SU-DHL-6 (cell line): ENCODE data around the gene IGFBP6.

Experiments used
- H2AFZ ChIP-seq: fragments of 200-600 bp; sonication (generic); 2 replicates; pipeline ENCODE4 v1.6.1; 2014; ENCODE audit warnings: low read depth, mild to moderate bottlenecking, moderate library complexity, mixed read lengths, antibody characterized with exemption, low read length; ENCODE audit not compliant: severe bottlenecking
- H3F3A ChIP-seq: fragments of 200-600 bp; shearing (Covaris generic); 2 replicates; pipeline ENCODE4 v1.6.0; 2016; ENCODE audit warnings: antibody characterized with exemption, mild to moderate bottlenecking; ENCODE audit not compliant: insufficient read depth
- H3K27ac ChIP-seq: fragments of 200-600 bp; sonication (generic); 2 replicates; pipeline ENCODE4 v1.5.1; 2016; ENCODE audit warnings: low read depth, mild to moderate bottlenecking, low read length, moderate library complexity, mixed read lengths
- H3K27me3 ChIP-seq: fragments of 200-600 bp; sonication (generic), shearing (Covaris generic); 2 replicates; pipeline ENCODE4 v1.6.0; 2014; ENCODE audit warnings: mild to moderate bottlenecking, low read length
- H3K36me3 ChIP-seq: fragments of 200-600 bp; sonication (generic); 2 replicates; pipeline ENCODE4 v1.6.1; 2014; ENCODE audit warnings: mild to moderate bottlenecking, low read length, mixed read lengths
- H3K4me2 ChIP-seq: fragments of 300-600, 200-600 bp; shearing (Covaris generic), sonication (generic); 2 replicates; pipeline ENCODE4 v1.6.0; 2014; ENCODE audit warnings: low read length, low read depth, mild to moderate bottlenecking; ENCODE audit not compliant: poor library complexity, severe bottlenecking
- H3K4me3 ChIP-seq: fragments of 200-600 bp; sonication (generic); 2 replicates; pipeline ENCODE4 v1.5.1; 2014; ENCODE audit warnings: antibody characterized with exemption, low read length, mild to moderate bottlenecking, mixed read lengths; ENCODE audit not compliant: insufficient read depth, poor library complexity, severe bottlenecking
- H3K79me2 ChIP-seq: fragments of 200-600 bp; sonication (generic); 2 replicates; pipeline ENCODE4 v1.6.1; 2014; ENCODE audit warnings: mild to moderate bottlenecking, low read length, moderate library complexity; ENCODE audit not compliant: insufficient read depth
- H3K9ac ChIP-seq: fragments of 200-600 bp; sonication (generic); 2 replicates; pipeline ENCODE4 v1.7.0; 2014; ENCODE audit warnings: mild to moderate bottlenecking, low read length
- H3K9me2 ChIP-seq: fragments of 200-600 bp; sonication (generic); replicated peaks from 2 replicates; pipeline ENCODE4 v1.6.1; 2014; ENCODE audit warnings: low read length; ENCODE audit not compliant: insufficient read depth
- H3K9me3 ChIP-seq: fragments of 200-600 bp; sonication (generic); 2 replicates; pipeline ENCODE4 v1.6.1; 2014; ENCODE audit warnings: low read length, mixed read lengths; ENCODE audit not compliant: insufficient read depth
- H4K20me1 ChIP-seq: fragments of 200-600 bp; sonication (generic); 2 replicates; pipeline ENCODE4 v1.6.1; 2014; ENCODE audit warnings: low read depth, mild to moderate bottlenecking, antibody characterized with exemption, low read length, moderate library complexity, mixed read lengths
- EZH2phosphoT487 ChIP-seq: fragments of 200-600 bp; sonication (generic), shearing (Covaris generic); conservative IDR thresholded peaks from 2 replicates; pipeline ENCODE4 v1.6.1; 2018; ENCODE audit warnings: mild to moderate bottlenecking, antibody characterized with exemption, low read length, moderate library complexity, mixed read lengths
- TF ChIP-seq, protein P1 (sequence below): fragments of 200-600 bp; sonication (generic); IDR thresholded peaks from one replicate; pipeline ENCODE4 v1.5.1; 2017; ENCODE audit warnings: antibody characterized with exemption, mild to moderate bottlenecking, low read length, moderate library complexity; ENCODE audit not compliant: insufficient read depth, poor library complexity, severe bottlenecking

IGFBP6 gene

DNA sequence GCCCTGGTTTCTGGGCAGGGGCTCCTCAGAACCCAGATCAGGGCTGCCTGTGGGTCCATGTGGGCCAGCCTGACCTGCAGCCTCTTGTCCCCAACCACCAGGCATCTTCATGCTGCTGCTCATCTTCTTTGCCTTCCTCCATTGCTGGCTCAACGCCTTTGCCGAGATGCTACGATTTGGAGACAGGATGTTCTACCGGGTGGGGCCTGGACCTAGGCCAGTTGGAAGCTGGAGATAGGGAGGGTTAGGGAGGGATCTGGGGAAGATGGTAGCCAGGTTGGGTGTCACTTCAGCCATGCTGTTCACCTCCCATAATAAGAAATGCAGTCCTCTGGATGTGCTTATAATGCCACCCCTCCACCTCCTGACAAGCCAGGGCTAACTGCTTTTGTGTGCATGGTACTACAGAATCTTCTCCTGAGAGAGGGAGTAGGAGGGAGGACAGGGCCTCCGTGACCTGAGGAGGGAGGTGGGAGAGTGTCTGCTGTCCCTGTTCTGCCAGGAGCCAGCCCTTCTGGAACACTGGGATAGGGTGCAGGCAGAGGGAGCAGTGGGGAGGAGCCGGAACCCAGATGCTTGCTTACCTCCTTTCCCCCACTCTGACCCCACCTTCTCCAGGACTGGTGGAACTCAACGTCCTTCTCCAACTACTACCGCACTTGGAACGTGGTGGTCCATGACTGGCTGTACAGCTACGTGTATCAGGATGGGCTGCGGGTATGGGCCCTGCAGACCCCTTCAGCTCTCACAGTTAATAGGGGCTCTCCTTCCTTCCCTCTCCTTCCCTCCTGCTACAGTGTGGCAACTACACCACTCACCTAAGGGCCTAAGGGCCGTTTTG is 23.4 kb downstream of the IGFBP6 start:
- Histone ChIP-seq H3K4me2 (no peak overlapping the region), H3K36me3 (no peaks in the 10 kb centered on the region), H2AFZ (no peak overlapping the region), H3K27me3 (no peaks in the 10 kb centered on the region), H3K9me3 (no peaks in the 10 kb centered on the region), H4K20me1 (no peaks in the 10 kb centered on the region), H3K27ac (no peak overlapping the region), H3K79me2 (no peaks in the 10 kb centered on the region), H3K4me3 (no peak overlapping the region), H3F3A (no peaks in the 10 kb centered on the region), H3K9ac (no peak overlapping the region), H3K9me2 (no peaks in the 10 kb centered on the region)
- TF ChIP-seq, protein P1, sequence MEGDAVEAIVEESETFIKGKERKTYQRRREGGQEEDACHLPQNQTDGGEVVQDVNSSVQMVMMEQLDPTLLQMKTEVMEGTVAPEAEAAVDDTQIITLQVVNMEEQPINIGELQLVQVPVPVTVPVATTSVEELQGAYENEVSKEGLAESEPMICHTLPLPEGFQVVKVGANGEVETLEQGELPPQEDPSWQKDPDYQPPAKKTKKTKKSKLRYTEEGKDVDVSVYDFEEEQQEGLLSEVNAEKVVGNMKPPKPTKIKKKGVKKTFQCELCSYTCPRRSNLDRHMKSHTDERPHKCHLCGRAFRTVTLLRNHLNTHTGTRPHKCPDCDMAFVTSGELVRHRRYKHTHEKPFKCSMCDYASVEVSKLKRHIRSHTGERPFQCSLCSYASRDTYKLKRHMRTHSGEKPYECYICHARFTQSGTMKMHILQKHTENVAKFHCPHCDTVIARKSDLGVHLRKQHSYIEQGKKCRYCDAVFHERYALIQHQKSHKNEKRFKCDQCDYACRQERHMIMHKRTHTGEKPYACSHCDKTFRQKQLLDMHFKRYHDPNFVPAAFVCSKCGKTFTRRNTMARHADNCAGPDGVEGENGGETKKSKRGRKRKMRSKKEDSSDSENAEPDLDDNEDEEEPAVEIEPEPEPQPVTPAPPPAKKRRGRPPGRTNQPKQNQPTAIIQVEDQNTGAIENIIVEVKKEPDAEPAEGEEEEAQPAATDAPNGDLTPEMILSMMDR = no peak
- TF ChIP-seq EZH2phosphoT487 = no peak

DNA sequence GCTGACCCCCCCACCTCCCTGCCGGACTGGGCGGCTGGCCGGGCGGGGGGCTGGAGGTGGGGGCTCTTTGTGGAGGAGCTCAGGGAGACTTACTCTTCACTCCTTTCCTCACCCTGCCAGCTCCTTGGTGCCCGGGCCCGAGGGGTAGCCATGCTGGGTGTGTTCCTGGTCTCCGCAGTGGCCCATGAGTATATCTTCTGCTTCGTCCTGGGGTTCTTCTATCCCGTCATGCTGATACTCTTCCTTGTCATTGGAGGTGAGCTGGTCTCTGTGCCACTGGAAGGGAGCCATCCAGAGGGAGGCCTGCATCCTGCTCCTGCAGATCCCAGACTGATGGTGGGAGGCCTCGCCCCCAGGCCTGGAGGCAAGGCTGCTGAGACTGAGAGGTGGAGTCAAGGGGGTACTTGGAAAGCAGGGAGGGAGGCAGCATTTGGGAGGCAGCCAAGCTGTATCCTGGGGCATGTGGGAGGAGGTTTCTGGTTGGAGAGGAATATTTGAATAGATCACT is 25.5 kb downstream of the IGFBP6 start:
- Histone ChIP-seq H3K4me3 (no peak overlapping the region), H3K79me2 (no peaks in the 10 kb centered on the region), H3K9me2 (no peaks in the 10 kb centered on the region), H3K36me3 (no peaks in the 10 kb centered on the region), H3K27ac (no peak overlapping the region), H3K27me3 (no peaks in the 10 kb centered on the region), H3K9ac (no peak overlapping the region), H4K20me1 (no peaks in the 10 kb centered on the region), H2AFZ (no peak overlapping the region), H3F3A (no peaks in the 10 kb centered on the region), H3K4me2 (no peak overlapping the region), H3K9me3 (no peaks in the 10 kb centered on the region)
- TF ChIP-seq, protein P1 = no peak

DNA sequence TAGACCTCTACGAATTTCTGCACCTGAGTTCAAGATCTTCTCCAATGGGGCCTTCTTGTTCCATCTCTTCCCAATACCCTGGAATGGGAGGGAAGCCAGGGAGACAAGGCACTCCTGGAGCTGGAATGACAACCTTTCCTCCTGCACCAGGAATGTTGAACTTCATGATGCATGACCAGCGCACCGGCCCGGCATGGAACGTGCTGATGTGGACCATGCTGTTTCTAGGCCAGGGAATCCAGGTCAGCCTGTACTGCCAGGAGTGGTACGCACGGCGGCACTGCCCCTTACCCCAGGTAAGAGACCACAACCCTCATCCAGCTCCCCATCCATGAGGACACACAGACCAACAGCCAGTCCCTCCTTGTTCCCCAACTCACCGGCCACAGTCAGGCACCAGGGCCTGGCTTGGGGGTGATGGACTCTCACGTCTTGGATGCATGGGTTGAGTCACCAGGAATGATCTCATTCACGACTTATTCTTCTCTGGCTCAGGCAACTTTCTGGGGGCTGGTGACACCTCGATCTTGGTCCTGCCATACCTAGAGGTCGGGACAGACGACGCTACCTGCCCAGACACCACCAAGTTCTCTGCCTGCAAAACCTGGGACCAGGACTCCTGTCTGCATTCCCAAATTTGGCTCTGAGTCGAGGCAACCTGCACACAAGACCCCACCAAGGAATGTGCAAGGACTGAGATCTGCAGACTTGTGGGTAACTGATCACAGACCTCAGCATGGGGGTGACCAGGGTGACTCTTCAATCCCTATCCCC is 26.3 kb downstream of the IGFBP6 start:
- Histone ChIP-seq H3K36me3 (no peaks in the 10 kb centered on the region), H3K27me3 (no peaks in the 10 kb centered on the region), H3K9ac (no peak overlapping the region), H3K9me2 (no peaks in the 10 kb centered on the region), H3K27ac (no peak overlapping the region), H2AFZ (no peak overlapping the region), H4K20me1 (no peaks in the 10 kb centered on the region), H3F3A (no peaks in the 10 kb centered on the region), H3K79me2 (no peaks in the 10 kb centered on the region), H3K9me3 (no peaks in the 10 kb centered on the region), H3K4me3 (no peak overlapping the region), H3K4me2 (no peak overlapping the region)
- TF ChIP-seq EZH2phosphoT487 = no peak
- TF ChIP-seq, protein P1 = no peak
